KG1 (cell line): ENCODE results near the gene C1orf210.

ENCODE experiments used
- DNase-seq: peaks from one replicate; lab custom pipeline; 2025; lab: John Stamatoyannopoulos, UW

The C1orf210 gene

DNA sequence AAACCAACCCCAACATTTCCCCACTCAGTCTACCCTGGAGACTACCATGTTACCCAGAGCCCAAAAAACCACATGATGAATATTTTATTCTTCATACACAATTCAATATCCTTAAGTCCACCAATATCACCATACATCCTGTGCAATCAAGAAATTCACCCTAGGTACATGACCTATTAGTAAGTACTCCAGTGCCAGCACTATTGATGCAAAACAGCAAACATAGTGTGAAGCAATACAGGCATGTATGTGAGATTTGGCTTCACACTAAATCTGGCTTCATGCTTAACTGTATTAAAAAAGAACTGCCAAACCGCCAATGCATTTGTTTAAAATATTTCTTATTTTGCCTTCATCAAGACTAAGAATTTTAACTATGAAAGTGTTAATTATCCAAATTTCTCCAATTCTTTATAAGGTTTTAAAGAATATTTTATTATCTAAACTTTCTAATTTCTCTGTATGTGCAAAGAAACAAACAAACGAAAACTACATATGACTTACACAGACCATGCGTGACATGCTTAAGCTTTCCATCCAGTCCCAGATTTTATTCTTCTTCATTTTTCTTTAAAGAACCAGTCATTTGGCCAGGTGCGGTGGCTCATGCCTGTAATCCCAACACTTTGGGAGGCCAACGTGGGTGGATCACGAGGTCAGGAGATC, 38.0 kb downstream of the C1orf210 start:
- DNase-seq: no peak

DNA sequence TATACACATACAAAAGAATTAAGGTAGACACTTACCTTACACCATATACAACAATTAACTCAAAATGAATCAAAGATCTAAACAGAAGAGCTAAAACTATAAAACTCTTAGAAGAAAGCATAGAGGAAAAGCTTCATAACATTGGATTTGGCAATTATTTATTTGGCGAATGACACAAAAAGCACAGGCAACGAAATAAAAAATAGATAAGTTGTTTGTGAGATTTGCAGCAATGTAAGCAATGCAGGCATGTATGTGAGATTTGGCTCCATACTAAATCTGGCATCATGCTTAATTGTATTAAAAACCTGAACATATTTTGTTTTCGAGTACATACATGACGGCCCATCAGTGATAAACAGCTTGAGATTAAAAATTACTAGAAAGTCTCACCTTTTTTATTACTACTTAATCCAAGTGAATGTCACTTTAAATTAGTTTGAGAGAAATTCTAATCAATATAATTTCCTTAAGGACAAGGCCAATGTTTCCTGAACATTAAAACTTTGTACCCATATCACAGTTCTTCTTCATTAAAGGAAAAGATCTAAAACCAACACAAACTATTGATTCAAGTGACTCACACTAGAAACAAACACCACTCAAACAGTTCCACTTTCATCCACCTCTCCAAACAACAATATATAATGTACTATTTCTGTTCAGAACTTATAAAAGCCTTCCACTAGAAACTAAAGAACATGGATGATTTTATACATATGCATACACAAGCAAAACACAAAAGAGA, 38.7 kb downstream of the C1orf210 start:
- no peak for DNase-seq

DNA sequence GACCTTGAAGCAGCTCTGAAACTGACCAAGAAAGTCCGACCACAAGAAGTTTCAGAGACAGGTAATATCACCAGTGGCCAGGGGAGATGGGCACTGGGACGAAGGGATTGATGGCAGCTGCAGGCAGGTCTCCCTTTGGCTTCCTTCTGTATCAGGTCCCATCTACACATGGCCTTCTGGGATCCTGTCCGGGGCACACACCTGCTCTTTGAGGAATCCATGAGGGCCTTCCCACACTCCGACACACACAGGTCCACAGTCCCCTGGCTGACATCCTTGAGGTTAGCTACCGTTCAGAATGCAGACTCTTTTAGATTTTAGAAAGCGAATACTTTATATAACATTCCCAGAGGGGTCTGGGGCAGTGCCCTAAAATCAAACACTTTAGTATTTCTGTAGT, 42.1 kb downstream of the C1orf210 start:
- DNase-seq: no peak

DNA sequence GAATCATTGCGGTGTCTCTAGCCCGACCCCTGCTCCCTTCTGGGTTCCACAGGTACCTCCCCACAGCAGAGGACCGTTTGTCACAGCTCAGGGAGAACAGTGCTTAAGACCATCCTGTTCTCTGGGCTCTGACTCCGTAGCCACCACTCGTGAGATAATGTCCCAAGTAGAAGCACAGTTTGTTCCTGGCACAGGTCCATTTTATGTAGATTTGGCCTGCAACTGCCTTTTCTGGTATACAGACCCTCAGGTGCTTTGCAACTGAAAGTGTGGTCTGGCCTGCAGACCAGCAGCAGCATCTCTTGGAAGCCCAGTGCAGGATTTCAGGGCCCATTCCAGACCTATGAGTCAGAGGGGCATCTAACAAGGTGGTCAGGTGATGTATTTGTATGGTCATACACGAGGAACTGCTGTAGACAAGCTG, 44.0 kb downstream of the C1orf210 start:
- DNase-seq: no peak

DNA sequence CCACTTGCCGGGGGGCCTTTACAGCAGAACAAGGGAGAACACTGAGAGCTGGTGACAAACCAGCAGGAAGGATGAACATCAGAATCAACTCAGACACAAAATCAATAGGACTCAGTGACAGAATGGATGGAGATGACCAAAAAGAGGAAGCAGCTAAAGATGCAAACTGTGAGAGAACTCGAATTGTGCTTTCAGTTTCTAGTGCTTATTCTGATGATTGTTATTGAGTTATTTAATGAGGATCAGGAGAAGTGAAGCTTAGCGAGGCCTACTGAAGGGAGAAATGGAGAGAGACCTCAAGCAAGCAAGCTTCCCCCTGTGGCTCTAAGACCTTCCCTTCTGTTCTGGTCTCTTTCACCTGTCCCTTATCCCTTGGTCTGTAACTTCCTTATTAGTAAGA, 45.9 kb downstream of the C1orf210 start:
- DNase-seq: no peak

DNA sequence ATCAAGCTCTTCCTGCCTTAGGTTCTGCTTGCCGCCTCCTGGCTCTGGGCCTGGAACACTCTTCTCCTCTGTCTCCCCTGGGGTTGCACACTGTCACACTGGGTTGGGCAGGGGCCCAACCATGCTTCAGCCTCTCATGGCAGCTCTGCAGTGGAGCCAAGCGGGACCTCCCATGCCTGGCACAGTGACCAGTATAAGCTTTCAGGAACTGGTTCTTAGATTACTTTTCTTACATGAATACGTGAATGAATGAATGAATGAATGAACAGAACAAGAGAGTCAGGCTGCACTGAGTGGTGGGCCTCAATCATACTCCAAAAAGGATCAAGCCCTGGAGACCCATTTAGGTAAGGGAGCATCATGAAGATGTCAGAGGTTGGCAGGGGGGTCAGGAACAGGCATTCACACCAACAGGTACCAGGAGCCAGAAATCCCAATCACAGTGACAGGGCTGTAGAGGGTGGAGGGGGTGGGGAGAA, 46.4 kb downstream of the C1orf210 start:
- no peak for DNase-seq

DNA sequence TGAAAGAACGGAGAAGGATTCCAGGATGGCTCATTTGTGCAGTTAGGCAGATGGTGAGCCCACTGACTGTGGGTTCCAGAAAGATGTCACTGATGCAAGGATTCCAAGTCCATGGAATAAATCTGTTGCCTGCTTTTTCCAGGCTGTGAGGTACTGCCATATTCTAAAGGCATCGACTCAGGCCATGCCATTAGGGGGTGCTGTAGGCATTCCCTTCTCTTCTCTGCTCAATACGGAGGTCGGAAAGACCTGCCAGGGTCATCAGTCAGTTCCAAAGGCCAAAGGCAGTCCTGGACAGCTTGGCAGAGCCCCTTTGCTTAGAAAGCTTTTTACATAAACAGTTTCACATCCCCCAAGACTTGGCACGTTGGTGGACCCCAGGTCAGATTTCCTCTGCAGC, 47.3 kb downstream of the C1orf210 start:
- no peak for DNase-seq

DNA sequence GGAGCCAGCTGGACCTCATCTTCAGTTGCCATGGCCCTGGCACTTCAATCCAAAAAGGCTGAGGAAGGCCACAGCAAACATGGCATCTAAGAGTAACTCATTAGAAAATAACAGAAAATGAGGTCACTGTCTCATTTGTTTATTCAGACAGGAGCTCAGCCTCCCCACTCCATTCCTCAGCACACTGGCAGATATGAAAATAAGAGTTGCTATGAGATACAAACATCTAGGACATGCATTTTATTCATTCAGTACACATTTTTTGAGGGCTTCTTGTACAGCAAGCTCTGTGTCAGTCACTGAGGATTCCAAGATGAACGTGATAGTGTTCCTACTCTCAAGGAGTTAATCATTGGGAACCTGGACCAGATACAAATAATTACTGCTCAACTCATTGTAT, 48.3 kb downstream of the C1orf210 start:
- DNase-seq: no peak

DNA sequence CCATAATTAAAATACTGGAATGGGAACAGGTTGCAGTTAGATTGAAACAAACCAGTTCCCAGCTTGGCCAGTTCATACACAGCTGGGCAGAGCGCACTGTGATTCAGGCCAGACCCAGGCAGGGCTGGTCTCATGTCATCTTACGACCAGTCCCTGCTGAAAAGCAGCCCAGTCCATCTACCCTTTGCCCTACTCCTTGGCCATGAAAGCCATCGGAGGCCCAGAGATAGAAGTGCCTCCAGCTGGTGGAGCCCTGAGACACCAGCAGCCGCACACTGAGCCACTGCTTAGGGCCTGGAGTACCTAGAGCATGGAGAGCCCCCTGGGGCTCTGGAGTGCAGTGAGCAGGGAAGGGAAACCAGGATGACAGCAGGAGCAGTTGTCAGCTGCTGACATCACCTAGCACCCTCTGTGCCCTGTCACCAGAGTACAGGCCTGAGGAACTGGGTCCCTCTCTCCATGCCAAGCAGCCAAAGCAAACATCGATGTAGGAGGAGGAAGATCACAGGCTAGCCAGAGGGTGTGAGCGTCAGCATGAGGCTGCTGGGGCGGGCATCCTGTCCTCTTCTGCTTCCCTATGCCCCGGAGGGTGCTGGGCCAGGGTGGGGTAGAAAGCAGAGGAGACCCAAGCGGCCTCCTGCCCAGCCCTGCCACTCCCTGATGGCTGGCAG, 49.8 kb downstream of the C1orf210 start:
- no peak for DNase-seq

DNA sequence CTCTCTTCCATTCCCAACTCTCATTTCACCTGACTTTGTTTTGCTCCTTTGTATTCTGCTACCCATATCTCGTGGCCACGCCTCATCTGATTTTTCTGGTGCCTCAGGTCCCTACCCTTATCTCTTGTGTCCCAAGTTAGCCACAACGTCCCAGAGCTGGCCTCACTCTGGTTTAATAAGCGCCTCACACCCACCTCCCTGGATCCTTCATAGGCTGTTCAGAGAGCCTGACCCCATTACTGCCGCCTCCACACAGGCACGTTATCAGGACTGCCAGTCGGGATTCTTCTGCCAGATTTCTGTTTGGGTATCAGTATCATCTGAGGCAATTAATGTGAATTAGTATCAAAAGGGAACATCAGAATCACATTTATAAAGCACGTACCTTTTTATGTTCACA, 50.3 kb downstream of the C1orf210 start:
- DNase-seq: no peak

DNA sequence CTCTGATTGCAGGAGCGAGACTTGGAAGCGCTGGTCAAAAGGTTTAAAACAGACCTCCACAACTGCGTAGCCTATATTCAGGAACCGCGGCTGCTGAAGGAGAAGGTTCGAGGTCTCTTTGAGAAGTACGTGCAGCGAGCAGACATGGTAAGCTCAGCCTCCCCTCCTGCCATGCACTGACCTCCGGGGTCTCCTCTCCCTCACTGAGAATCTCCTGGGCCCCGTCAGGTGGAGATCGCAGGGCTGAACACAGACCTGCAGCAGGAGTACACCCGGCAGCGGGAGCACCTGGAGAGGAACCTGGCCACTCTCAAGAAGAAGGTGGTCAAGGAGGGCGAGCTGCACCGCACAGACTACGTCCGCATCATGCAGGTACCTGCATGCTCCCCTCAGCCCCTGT, 51.1 kb downstream of the C1orf210 start:
- DNase-seq: no peak

DNA sequence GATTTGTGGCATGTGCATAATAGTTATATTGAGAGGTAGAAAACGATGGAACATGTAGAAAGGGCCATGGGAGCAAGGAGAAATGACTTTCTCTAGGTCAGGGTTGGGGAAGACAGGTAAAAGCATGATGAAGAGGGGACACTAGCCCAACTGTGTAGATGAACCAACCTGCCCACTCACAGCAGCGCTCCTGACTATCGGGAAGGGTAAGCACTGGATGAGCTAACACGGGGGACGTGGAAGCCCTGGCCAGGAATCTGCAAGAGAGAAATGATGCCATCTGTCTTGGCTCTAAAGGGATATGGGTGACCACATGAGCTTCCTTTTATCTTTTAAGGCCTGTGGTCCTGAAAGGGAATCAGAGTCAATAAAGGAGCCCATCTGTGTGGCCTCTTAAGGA, 51.8 kb downstream of the C1orf210 start:
- DNase-seq: no peak

DNA sequence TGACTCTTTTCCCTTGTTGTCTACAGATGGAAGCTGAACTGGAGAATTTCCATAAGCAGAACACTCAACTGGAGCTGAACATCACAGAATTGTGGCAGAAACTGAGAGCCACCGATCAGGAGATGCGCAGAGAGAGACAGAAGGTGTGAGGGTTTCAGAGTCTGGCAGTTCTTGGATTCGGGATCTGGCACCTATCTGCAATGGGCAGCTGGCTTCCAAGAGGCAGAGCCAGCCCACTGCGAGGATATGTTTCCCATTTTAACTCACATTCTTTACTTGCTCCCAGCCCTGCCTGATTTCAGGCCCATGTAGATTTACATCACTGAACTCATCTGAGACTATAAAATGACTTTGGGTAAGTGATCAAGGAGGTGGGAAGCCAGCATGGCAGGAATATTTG, 52.9 kb downstream of the C1orf210 start:
- no peak for DNase-seq

DNA sequence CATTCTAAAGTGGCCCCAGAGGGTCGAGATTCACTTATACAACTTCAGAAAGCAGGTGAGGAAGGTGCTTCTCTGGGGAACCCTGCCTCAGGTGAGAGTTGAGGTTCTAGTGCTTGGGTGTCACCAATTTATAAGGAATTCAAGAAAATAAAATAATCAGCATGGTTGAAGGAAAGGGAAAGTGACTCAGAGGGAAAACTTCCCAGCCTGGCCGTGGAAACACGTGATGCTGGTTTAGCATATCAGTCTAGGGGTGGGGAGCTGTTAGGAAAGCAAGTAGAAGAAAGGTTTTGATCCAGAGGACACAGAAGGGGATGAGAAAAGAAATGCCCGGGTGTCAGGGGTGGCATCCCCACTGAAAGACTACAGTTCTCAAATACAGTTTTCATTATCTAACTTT, 53.3 kb downstream of the C1orf210 start:
- no peak for DNase-seq
